Heart left ventricle (tissue), 16 donors: ENCODE data around the gene TEX13A. TPM values are rescaled to one million over a fixed set of nuclear protein-coding genes. Genes with fewer than 3 reads are reported as not detected.

Experiments
- ATAC-seq, 4 donors: fragments of 200-7000 bp; cut with Tn5 transposase; one replicate each; pipeline ENCODE4 v1.9.1; 2020 to 2022; ENCODE audit warnings: moderate library complexity in 4 of 4, mild to moderate bottlenecking in 3 of 4, moderate number of reproducible peaks in 1 of 4
- DNase-seq, 5 donors: peaks; one replicate each; pipeline ENCODE4 v3.0.0-alpha.2; 2020
- H3K27ac ChIP-seq, 12 donors: fragments of 200-600 bp; sonication (generic) in 4 of 12; one replicate each; pipeline versions ENCODE4 v1.5.0 to v1.8.0; 2016 to 2022; ENCODE audit warnings: mild to moderate bottlenecking in 2 of 12
- H3K27me3 ChIP-seq, 9 donors: fragments of 200-600 bp; sonication (generic) in 2 of 9; one replicate each; pipeline versions ENCODE4 v1.5.1 to v1.8.0; 2016 to 2022; ENCODE audit warnings: mild to moderate bottlenecking in 3 of 9
- H3K36me3 ChIP-seq, 9 donors: fragments of 200-600 bp; sonication (generic) in 2 of 9; one replicate each; pipeline versions ENCODE4 v1.5.0 to v1.8.0; 2018 to 2022; ENCODE audit warnings: mild to moderate bottlenecking in 2 of 9
- H3K4me1 ChIP-seq, 12 donors: fragments of 200-600 bp; sonication (generic) in 4 of 12; one replicate each; pipeline versions ENCODE4 v1.5.0 to v1.8.0; 2016 to 2022; ENCODE audit warnings: mild to moderate bottlenecking in 3 of 12
- H3K4me3 ChIP-seq, 12 donors: fragments of 200-600 bp; sonication (generic) in 4 of 12; one replicate each; pipeline versions ENCODE4 v1.5.0 to v1.8.0; 2017 to 2022; ENCODE audit warnings: mild to moderate bottlenecking in 9 of 12, moderate library complexity in 4 of 12
- H3K9me3 ChIP-seq, 12 donors: fragments of 200-600 bp; sonication (generic) in 4 of 12; one replicate each; pipeline versions ENCODE4 v1.5.0 to v1.8.0; 2016 to 2022; ENCODE audit warnings: mild to moderate bottlenecking in 1 of 12
- CTCF ChIP-seq, 12 donors: fragments of 200-600 bp; sonication (generic) in 4 of 12; IDR thresholded peaks; one replicate each; pipeline versions ENCODE4 v1.5.0 to v1.8.0; 2018 to 2022; ENCODE audit warnings: antibody characterized with exemption in 12 of 12, mild to moderate bottlenecking in 5 of 12
- POLR2A ChIP-seq, 2 donors: fragments of 450-650 bp; IDR thresholded peaks; one replicate each; pipeline ENCODE4 v1.6.1; 2017; ENCODE audit warnings: antibody characterized with exemption in 2 of 2, mild to moderate bottlenecking in 2 of 2, moderate library complexity in 2 of 2
- WGBS, 4 donors: extraction: QIAGEN DNeasy Blood & Tissue Kit in 2 of 4; methylation state at CpG; one replicate each; pipeline versions ENCODE4 v1.1.5 to v1.1.7; 2013 to 2018; 5-methylcytosine and 5-hydroxymethylcytosine counted together
- intact Hi-C, 10 donors: fragments of 100-400 bp; cut with DNase I; formaldehyde crosslinking; loops; one replicate each; pipeline versions ENCODE4 v1.11.1 to v1.14.2; 2022
- polyA plus RNA-seq, 2 donors: library from polyadenylated mRNA; stranded (reverse); fragments of 200-250 nt; gene quantifications; one replicate each; pipeline ENCODE4 v1.2.3, GENCODE V29; 2013
- total RNA-seq, 9 donors: library from RNA; depleted of rRNA in 2 of 9; stranded (reverse); fragments of >200 nt in 2 of 9; fragmentation: NEBNext Ultra II Directional in 3 of 9; extraction: Animal tissue kit (Norgen Biotek cat#: 25700) in 3 of 9; gene quantifications; one replicate each; pipeline versions ENCODE4 v1.1.0 to v1.2.4, GENCODE V29; 2016 to 2023
- donor health status: ischemic (EF 13 %, LVEDD 7.1; RV severe dilation, severe dysfunction).
- donor health status: healthy with polysubstance abuse.
- donor health status: DM: no; HTN: yes; CAD: no.
- donor health status: DM: no; HTN: no; CAD: no.
- donor health status: ischemic (EF 25% LVEDD 6.9; RV normal size, moderate dysfunction).
- donor health status: ischemic (EF 25% LVEDD 5.7; RV mildly dilated, moderate dysfunction).
- donor health status: healthy.
- donor health status: DM: yes; HTN: yes; CAD: no.
- donor health status: ischemic (EF 35%, LVEDD 5.7; RV mildly dilated, moderate dysfunction).
- donor health status: nonischemic (EF 11% LVEDD 7.7; RV severe dilation, severe dysfunction).
- donor health status: DM: yes; HTN: yes; CAD: no.
- donor health status: PGD.
- donor health status: ischemic (EF 29% LVEDD 5.4; RV normal size, mild dysfunction).
- donor health status: nonischemic (EF 23%, LVEDD 6.1; RV moderate dilation, normal function).

The TEX13A gene
- total and polyA plus RNA-seq, 11 donors, result not detected

- 76 to 83% (median 81%) methylated on average over 3 of the region's 3 CpGs for WGBS, 4 donors
- ATAC-seq (no peak), DNase-seq (no peak)
- intact Hi-C loops, result no loop called here
- Histone ChIP-seq H3K9me3 (peaks cover 0 to 21% (median 0%) of the 10 kb centered on the region in 12 donors), H3K4me3 (no peak overlapping the region), H3K36me3 (no peaks in the 10 kb centered on the region), H3K4me1 (no peaks in the 10 kb centered on the region), H3K27ac (no peak overlapping the region), H3K27me3 (no peaks in the 10 kb centered on the region)
- TF ChIP-seq CTCF (IDR thresholded peaks at IDR 0.05) (no peak), POLR2A (IDR thresholded peaks at IDR 0.05) (no peak)
These were observed 40.9 kb downstream of the TEX13A start for GRCh38 chrX:105179644-105180043.

- 82 to 89% (median 85%) methylated on average over 4 of the region's 4 CpGs for WGBS, 4 donors
- Histone ChIP-seq H3K9me3 (no peaks in the 10 kb centered on the region), H3K27me3 (peaks cover 0 to 4% (median 0%) of the 10 kb centered on the region in 9 donors), H3K36me3 (no peaks in the 10 kb centered on the region), H3K4me3 (no peak overlapping the region), H3K27ac (no peak overlapping the region), H3K4me1 (no peaks in the 10 kb centered on the region)
- intact Hi-C loops, result no loop called here
- no peak for DNase-seq
- TF ChIP-seq POLR2A (IDR thresholded peaks at IDR 0.05) (no peak), CTCF (IDR thresholded peaks at IDR 0.05) (no peak)
- ATAC-seq, result no peak
These were observed 47.4 kb downstream of the TEX13A start for GRCh38 chrX:105173071-105173470.
